ENCODE results near the gene MOB3A.

The MOB3A gene

DNA sequence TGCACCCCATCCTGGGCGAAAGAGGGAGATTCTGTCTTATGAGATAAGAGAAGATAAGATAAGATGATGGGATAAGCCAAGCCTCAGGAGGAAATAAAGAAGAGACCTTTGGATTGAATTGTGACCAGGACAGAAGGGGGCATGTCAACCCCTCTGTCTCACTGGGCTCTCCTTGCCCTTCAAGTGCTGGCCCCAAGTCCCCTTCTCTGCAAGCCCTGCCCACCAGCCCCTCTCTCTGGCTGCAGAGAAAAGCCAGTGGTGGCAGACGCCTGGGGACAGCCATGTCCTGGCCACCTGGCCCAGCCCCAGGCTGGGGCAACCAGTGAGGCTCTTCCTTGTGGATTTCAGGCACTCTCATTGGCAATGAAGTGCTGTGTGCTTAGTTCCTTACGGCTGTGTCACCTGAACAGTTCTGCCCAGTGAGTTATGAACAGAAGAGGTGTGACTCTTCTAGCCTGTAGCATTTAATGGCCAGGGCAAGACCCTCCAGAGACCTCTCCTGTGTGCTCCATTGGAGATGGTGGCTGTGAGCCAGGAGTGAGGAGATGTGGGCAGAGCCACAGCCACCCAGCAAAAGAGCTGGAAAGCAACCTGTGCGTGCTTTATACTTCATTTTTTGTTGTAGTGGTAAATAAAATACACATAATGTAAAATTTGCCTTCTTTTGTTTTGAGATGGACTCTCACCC, 74.5 kb downstream of the MOB3A start:
- DNase-seq = no peak

All from inflammatory macrophage treated with lipopolysaccharide for 1 hour (primary cell).